Endothelial cell of umbilical vein (primary cell): ENCODE data around the gene HDGFL2. TPM values are rescaled to one million over a fixed set of nuclear protein-coding genes. Genes with fewer than 3 reads are reported as not detected.

Source experiments
- BruUV-seq: library from RNA; stranded (reverse); fragments of 400-500 nt; replicated peaks from 2 replicates; lab custom pipeline; 2021; lab: Mats Ljungman, UMichigan
- CTCF ChIA-PET: fragments of 300-600, 350-600 bp; sonication (Branson Sonifier 250); formaldehyde crosslinking; loops from one replicate; lab custom pipeline; 2021; ENCODE audit warnings: antibody characterized with exemption, inconsistent platforms; lab: Charles Lee
- POLR2A ChIA-PET: fragments of 300-600, 350-600 bp; sonication (Branson Sonifier 250); formaldehyde crosslinking; loops from one replicate; lab custom pipeline; 2021; ENCODE audit warnings: antibody characterized with exemption, inconsistent platforms; lab: Charles Lee
- DNase-seq: peaks from one replicate; pipeline ENCODE4 v3.0.0-alpha.2; 2011; ENCODE audit warnings: low read depth, low spot score
- FAIRE-seq: peaks from 2 replicates; lab custom pipeline; 2011; peaks lifted over from hg19 to GRCh38; lab: Jason Lieb, UNC
- H2AFZ ChIP-seq: 2 replicates; pipeline ENCODE4 v1.6.0; 2012; ENCODE audit warnings: low read depth, low read length, control low read depth, inconsistent platforms
- H3K27ac ChIP-seq: 2 replicates; pipeline ENCODE4 v1.5.1; 2011; ENCODE audit warnings: low read depth, mild to moderate bottlenecking, control low read depth, low read length, moderate library complexity; ENCODE audit not compliant: insufficient read depth
- H3K27me3 ChIP-seq, 2 experiments: 2 replicates each; pipeline versions ENCODE4 v1.6.0 to v1.6.1; 2011; ENCODE audit warnings: low read length in 2 of 2, mixed read lengths in 1 of 2; ENCODE audit not compliant: control insufficient read depth in 2 of 2, insufficient read depth in 2 of 2
- H3K36me3 ChIP-seq, 2 experiments: 2 replicates in 1 of 2; 3 replicates in 1 of 2; pipeline ENCODE4 v1.5.1; 2011; ENCODE audit warnings: low read length in 2 of 2, mild to moderate bottlenecking in 1 of 2, moderate library complexity in 1 of 2; ENCODE audit not compliant: control insufficient read depth in 2 of 2, insufficient read depth in 2 of 2; ENCODE audit errors: extremely low read depth in 1 of 2
- H3K4me1 ChIP-seq: 3 replicates; pipeline ENCODE4 v1.5.1; 2011; ENCODE audit warnings: mild to moderate bottlenecking, low read length; ENCODE audit not compliant: control insufficient read depth, insufficient read depth; ENCODE audit errors: extremely low read depth
- H3K4me2 ChIP-seq: 2 replicates; pipeline ENCODE4 v1.6.1; 2011; ENCODE audit warnings: low read length, control low read depth, mixed read lengths; ENCODE audit not compliant: insufficient read depth
- H3K4me3 ChIP-seq, 3 experiments: fragments of 200-600 bp in 1 of 3; sonication (generic), shearing (Covaris generic) in 1 of 3; replicated peaks in 1 of 3; 2 replicates each; pipeline ENCODE4 v1.5.1; 2011 to 2016; ENCODE audit warnings: control low read depth in 3 of 3, low read length in 3 of 3, mild to moderate bottlenecking in 2 of 3, inconsistent platforms in 1 of 3, low read depth in 1 of 3, moderate library complexity in 1 of 3; ENCODE audit not compliant: insufficient read depth in 1 of 3
- H3K79me2 ChIP-seq: 2 replicates; pipeline ENCODE4 v1.6.0; 2012; ENCODE audit warnings: low read length, inconsistent platforms; ENCODE audit not compliant: control insufficient read depth, insufficient read depth
- H3K9ac ChIP-seq: replicated peaks from 2 replicates; pipeline ENCODE3; 2011; ENCODE audit warnings: low read length, control low read depth; ENCODE audit not compliant: insufficient read depth; ENCODE audit errors: extremely low read depth
- H3K9me1 ChIP-seq: replicated peaks from 3 replicates; pipeline ENCODE4 v1.6.0; 2011; ENCODE audit warnings: mild to moderate bottlenecking, low read length; ENCODE audit not compliant: control insufficient read depth, insufficient read depth; ENCODE audit errors: extremely low read depth
- H3K9me3 ChIP-seq: replicated peaks from 2 replicates; pipeline ENCODE4 v1.5.1; 2012; ENCODE audit warnings: low read length, inconsistent platforms; ENCODE audit not compliant: control insufficient read depth, insufficient read depth
- H4K20me1 ChIP-seq: replicated peaks from 2 replicates; pipeline ENCODE3; 2011; ENCODE audit warnings: mild to moderate bottlenecking, low read length; ENCODE audit not compliant: control insufficient read depth, insufficient read depth; ENCODE audit errors: extremely low read depth
- EZH2 ChIP-seq: IDR thresholded peaks from 2 replicates; pipeline ENCODE4 v1.6.1; 2012; ENCODE audit warnings: borderline replicate concordance, low read depth, mild to moderate bottlenecking, moderate library complexity, low read length, inconsistent platforms; ENCODE audit not compliant: severe bottlenecking
- FOS ChIP-seq: IDR thresholded peaks from 2 replicates; pipeline ENCODE4 v1.6.1; 2011; ENCODE audit warnings: mild to moderate bottlenecking, low read length, moderate library complexity, borderline replicate concordance; ENCODE audit not compliant: insufficient read depth
- GATA2 ChIP-seq: IDR thresholded peaks from 2 replicates; pipeline ENCODE4 v1.7.0; 2011; ENCODE audit warnings: low read depth, mild to moderate bottlenecking, moderate library complexity, mixed read lengths, low read length; ENCODE audit not compliant: insufficient read length, insufficient read depth
- JUN ChIP-seq: IDR thresholded peaks from 2 replicates; pipeline ENCODE4 v1.6.1; 2011; ENCODE audit warnings: borderline replicate concordance, low read depth; ENCODE audit not compliant: insufficient read length, insufficient read depth
- MYC ChIP-seq: IDR thresholded peaks from one replicate; pipeline ENCODE4 v1.6.1; 2011; ENCODE audit warnings: mild to moderate bottlenecking, low read depth, low read length
- POLR2A ChIP-seq: IDR thresholded peaks from 2 replicates; pipeline ENCODE4 v1.6.1; 2012; ENCODE audit warnings: low read depth, mild to moderate bottlenecking, control low read depth, low read length
- POLR2AphosphoS5 ChIP-seq: IDR thresholded peaks from 2 replicates; pipeline ENCODE4 v1.6.1; 2012; ENCODE audit warnings: low read depth, mild to moderate bottlenecking, control low read depth, low read length, moderate library complexity; ENCODE audit not compliant: insufficient read depth
- dilution Hi-C: fragments of 300-500 bp; cut with MboI; formaldehyde crosslinking; loops from one replicate; pipeline ENCODE4 v1.15.0; 2019; ENCODE audit warnings: low sequenced_read_pairs; ENCODE audit not compliant: extremely low pct_ligation_motif_present
- intact Hi-C: fragments of 100-400 bp; cut with micrococcal nuclease; formaldehyde crosslinking; loops from one replicate; pipeline ENCODE4 v1.10.0; 2022
- polyA plus RNA-seq, 4 experiments: library from polyadenylated mRNA; depleted of rRNA in 3 of 4; stranded (reverse) in 3 of 4; unstranded in 1 of 4; fragments of >200 nt; gene quantifications; 2 replicates each; pipeline versions ENCODE4 v1.2.1 to v1.2.3, GENCODE V29; 2011 to 2012; ENCODE audit warnings: missing spikeins in 1 of 4
- total RNA-seq: library from RNA; stranded (reverse); gene quantifications from 2 replicates; pipeline ENCODE4 v1.2.3, GENCODE V29; 2021
- TF ChIP-seq, protein P1 (sequence below), 2 donors: IDR thresholded peaks; 1 replicate in 1 of 2; 2 replicates in 1 of 2; pipeline ENCODE4 v1.5.1; 2011; ENCODE audit warnings: low read length in 2 of 2, mild to moderate bottlenecking in 2 of 2, moderate library complexity in 2 of 2, control low read depth in 1 of 2, inconsistent platforms in 1 of 2, low read depth in 1 of 2; ENCODE audit not compliant: insufficient read depth in 1 of 2; ENCODE audit errors: extremely low read depth in 1 of 2
- TF ChIP-seq, protein P2 (sequence below): IDR thresholded peaks from 2 replicates; pipeline ENCODE4 v1.6.1; 2011; ENCODE audit not compliant: insufficient read depth, insufficient read length

The HDGFL2 gene
- total and polyA plus RNA-seq, 2 donors (not counting 3 experiments of a cell fraction or from before 2014, with no cell fraction given) = 39.1 to 79.6 TPM

DNA sequence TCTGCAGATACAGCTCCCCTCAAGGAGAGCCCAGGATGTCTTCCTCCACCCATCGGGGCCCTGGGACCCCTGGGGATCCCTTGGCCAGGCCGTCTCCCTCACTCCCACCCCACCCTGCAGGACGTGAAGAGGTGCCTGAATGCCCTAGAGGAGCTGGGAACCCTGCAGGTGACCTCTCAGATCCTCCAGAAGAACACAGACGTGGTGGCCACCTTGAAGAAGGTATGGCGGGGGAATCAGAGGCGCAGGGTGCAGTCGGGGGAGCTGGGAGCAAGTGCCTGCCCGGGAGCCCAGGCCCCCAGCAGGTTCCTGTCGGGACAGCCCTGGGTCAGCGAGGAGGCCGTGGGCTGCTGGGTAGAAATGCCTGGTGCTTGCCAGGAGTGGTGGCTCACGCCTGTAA lies 26.6 kb downstream of the HDGFL2 start:
- no peaks in the 10 kb centered on the region for H3K27me3 ChIP-seq
- CTCF ChIA-PET = interaction anchor here (0.5 kb wide), 1 partner anchor 27 kb away, joined by 3 read pairs; no protein-coding TSS in a partner anchor
- H3K27ac ChIP-seq = no peak overlapping the region
- H3K4me2 ChIP-seq = no peak overlapping the region
- no peaks in the 10 kb centered on the region for H3K4me1 ChIP-seq
- no peaks in the 10 kb centered on the region for H4K20me1 ChIP-seq
- no peak overlapping the region for H2AFZ ChIP-seq
- H3K9me1 ChIP-seq = no peaks in the 10 kb centered on the region
- DNase-seq (no peak), FAIRE-seq (no peak)
- BruUV-seq = no TSS peak
- no peaks in the 10 kb centered on the region for H3K9me3 ChIP-seq
- no peaks in the 10 kb centered on the region for H3K79me2 ChIP-seq
- H3K4me3 ChIP-seq = no peak overlapping the region
- dilution Hi-C loops = no loop called here
- H3K9ac ChIP-seq = no peak overlapping the region
- intact Hi-C loops = no loop called here
- H3K36me3 ChIP-seq = peaks cover 2 to 42% of the 10 kb centered on the region in 2 experiments
- TF ChIP-seq, protein P1, sequence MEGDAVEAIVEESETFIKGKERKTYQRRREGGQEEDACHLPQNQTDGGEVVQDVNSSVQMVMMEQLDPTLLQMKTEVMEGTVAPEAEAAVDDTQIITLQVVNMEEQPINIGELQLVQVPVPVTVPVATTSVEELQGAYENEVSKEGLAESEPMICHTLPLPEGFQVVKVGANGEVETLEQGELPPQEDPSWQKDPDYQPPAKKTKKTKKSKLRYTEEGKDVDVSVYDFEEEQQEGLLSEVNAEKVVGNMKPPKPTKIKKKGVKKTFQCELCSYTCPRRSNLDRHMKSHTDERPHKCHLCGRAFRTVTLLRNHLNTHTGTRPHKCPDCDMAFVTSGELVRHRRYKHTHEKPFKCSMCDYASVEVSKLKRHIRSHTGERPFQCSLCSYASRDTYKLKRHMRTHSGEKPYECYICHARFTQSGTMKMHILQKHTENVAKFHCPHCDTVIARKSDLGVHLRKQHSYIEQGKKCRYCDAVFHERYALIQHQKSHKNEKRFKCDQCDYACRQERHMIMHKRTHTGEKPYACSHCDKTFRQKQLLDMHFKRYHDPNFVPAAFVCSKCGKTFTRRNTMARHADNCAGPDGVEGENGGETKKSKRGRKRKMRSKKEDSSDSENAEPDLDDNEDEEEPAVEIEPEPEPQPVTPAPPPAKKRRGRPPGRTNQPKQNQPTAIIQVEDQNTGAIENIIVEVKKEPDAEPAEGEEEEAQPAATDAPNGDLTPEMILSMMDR (IDR thresholded peaks at IDR 0.05; ENCODE audit: extremely low read depth in 1 of 2, insufficient read depth in 1 of 2, low read depth in 1 of 2, low read length in 2 of 2) = no peak
- TF ChIP-seq GATA2 (no peak), MYC (no peak), JUN (no peak), POLR2AphosphoS5 (no peak), FOS (no peak), EZH2 (no peak), POLR2A (no peak)
- TF ChIP-seq, protein P2, sequence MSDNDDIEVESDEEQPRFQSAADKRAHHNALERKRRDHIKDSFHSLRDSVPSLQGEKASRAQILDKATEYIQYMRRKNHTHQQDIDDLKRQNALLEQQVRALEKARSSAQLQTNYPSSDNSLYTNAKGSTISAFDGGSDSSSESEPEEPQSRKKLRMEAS = no peak
- POLR2A ChIA-PET = no interaction called here
